Forelimb muscle (tissue), 1 donor: Measurements from ENCODE around the gene CMC2. TPM values are rescaled to one million over a fixed set of nuclear protein-coding genes. Genes with fewer than 3 reads are reported as not detected.

Experiments
- DNase-seq: peaks from one replicate; pipeline ENCODE4 v3.0.0-alpha.2; 2013; ENCODE audit warnings: low read depth
- polyA plus RNA-seq: library from polyadenylated mRNA; unstranded; fragments of 120-200 nt; gene quantifications from one replicate; pipeline ENCODE4 v1.2.1, GENCODE V29; 2013; ENCODE audit not compliant: insufficient read length

The CMC2 gene
- polyA plus RNA-seq, result 35.4 TPM

- DNase-seq, result peak; percentile 95
These were observed at the start of gene CMC2, which contains the start of gene CENPN for GRCh38 chr16:81006813-81007695. Gene CMC2, minus strand, starts transcription at chr16:81006885. Its CDS starts 9,491 bp downstream, at chr16:80997394. Gene CENPN, plus strand, starts transcription at chr16:81007214. Its CDS starts 4,726 bp downstream, at chr16:81011940.

- DNase-seq, result no peak
These were observed 47.1 kb upstream of the CMC2 start for GRCh38 chr16:81053761-81054160.

GRCh38 chr16:81042821-81043220 is 36.1 kb upstream of the CMC2 start:
- DNase-seq, result no peak

GRCh38 chr16:81041696-81042095 is 35.0 kb upstream of the CMC2 start:
- DNase-seq, result no peak

GRCh38 chr16:81040842-81041241 is 34.2 kb upstream of the CMC2 start:
- no peak for DNase-seq

- DNase-seq, result no peak
These were observed 33.4 kb upstream of the CMC2 start for GRCh38 chr16:81040131-81040530.

- no peak for DNase-seq
These were observed 30.2 kb upstream of the CMC2 start for GRCh38 chr16:81036751-81037350.

GRCh38 chr16:81035975-81036750 is 29.5 kb upstream of the CMC2 start:
- DNase-seq, result no peak

- DNase-seq, result peak; percentile 53
These were observed 28.8 kb upstream of the CMC2 start, which contains the start of gene ATMIN for GRCh38 chr16:81035398-81035974. Gene ATMIN, plus strand, starts transcription at chr16:81035842. Its CDS starts 29 bp downstream, at chr16:81035871.

- DNase-seq, result no peak
These were observed 23.4 kb upstream of the CMC2 start for GRCh38 chr16:81029930-81030604.

- DNase-seq, result no peak
These were observed 19.7 kb upstream of the CMC2 start for GRCh38 chr16:81026429-81026828.

GRCh38 chr16:81018496-81018895 is 11.8 kb upstream of the CMC2 start:
- no peak for DNase-seq

GRCh38 chr16:81014672-81015071 is 8.0 kb upstream of the CMC2 start:
- DNase-seq, result no peak

- DNase-seq, result no peak
These were observed 6.3 kb upstream of the CMC2 start for GRCh38 chr16:81012974-81013373.

GRCh38 chr16:81008505-81008789 is 1.8 kb upstream of the CMC2 start:
- DNase-seq, result no peak

GRCh38 chr16:81006211-81006812 is 373 bp downstream of the CMC2 start:
- no peak for DNase-seq

GRCh38 chr16:81005610-81006161 is 999 bp downstream of the CMC2 start:
- no peak for DNase-seq

GRCh38 chr16:81004646-81005353 is 1.9 kb downstream of the CMC2 start:
- peak; percentile 47 for DNase-seq

GRCh38 chr16:81003610-81004460 is 2.9 kb downstream of the CMC2 start:
- DNase-seq, result no peak
